Measurements from ENCODE around the gene KRTAP4-11. TPM values are rescaled to one million over a fixed set of nuclear protein-coding genes. Genes with fewer than 3 reads are reported as not detected.
"Not testable (repeated sequence)": the region's sequence is repeated elsewhere in the genome, so short reads cannot be mapped to it uniquely, and the experiment has no call there.

Gene KRTAP4-11
- not detected in 2 replicates for total RNA-seq (2013; cell fraction: nucleolus; rRNA removed)
- total RNA-seq (2014; rRNA removed) (not detected in 2 replicates), total RNA-seq (2014; rRNA removed; fragmentation: Illumina TruSeq; extraction: Trizol) (not detected in 2 replicates), total RNA-seq (2021) (not detected in 2 replicates), polyA plus RNA-seq (2011; rRNA removed) (not detected in 2 replicates), polyA plus RNA-seq (2014; fragmentation: Illumina TruSeq; extraction: Trizol) (not detected in 2 replicates), polyA plus RNA-seq (2014; fragmentation: Nextera tagmentation; extraction: Ambion mirVana) (not detected), polyA plus RNA-seq (2014; rRNA removed) (not detected in 2 replicates), polyA plus RNA-seq (2016; fragmentation: Nextera tagmentation; extraction: Ambion mirVana) (not detected), polyA minus RNA-seq (2011; rRNA and poly(A)+ RNA removed) (not detected in 2 replicates), Bru-seq, nascent RNA (not detected), BruChase-seq, experiment 1, labeled RNA remaining after a 6-hour chase (not detected), BruChase-seq, experiment 2, labeled RNA remaining after a 2-hour chase (not detected)
- polyA plus RNA-seq (2011; ENCODE audit: low read depth): not detected
- not detected in 2 replicates for polyA plus RNA-seq (2011; cell fraction: cytosol; rRNA removed)
- not detected in 2 replicates for polyA plus RNA-seq (2011; cell fraction: nucleus; rRNA removed)
- polyA plus RNA-seq (2012): not detected in 2 replicates
- not detected in 2 replicates for polyA minus RNA-seq (2011; cell fraction: cytosol; rRNA and poly(A)+ RNA removed)
- polyA minus RNA-seq (2011; cell fraction: nucleus; rRNA and poly(A)+ RNA removed): not detected in 2 replicates
- long read RNA-seq, experiment 1: 0 reads
- long read RNA-seq, experiment 2: 0 reads

DNA sequence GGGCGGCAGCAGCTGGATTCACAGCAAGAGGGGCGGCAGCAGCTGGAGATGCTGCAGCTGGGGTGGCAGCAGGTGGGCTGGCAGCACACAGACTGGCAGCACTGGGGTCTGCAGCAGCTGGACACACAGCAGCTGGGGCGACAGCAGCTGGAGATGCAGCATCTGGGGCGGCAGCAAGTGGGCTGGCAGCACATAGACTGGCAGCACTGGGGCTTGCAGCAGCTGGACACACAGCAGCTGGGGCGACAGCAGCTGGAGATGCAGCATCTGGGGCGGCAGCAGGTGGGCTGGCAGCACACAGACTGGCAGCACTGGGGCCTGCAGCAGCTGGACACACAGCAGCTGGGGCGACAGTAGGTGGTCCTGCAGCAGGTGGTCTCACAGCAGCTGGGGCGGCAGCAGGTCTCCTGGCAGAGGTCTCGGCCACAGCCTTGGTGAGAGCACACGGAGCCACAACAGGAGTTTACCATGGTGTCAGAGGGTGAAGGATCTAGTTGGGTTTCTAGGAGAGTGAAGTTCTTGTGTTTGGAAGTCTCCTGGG, at the start of gene KRTAP4-11:
TSS of gene KRTAP4-11 (minus strand) at position 528 of the 541 bp plus-strand sequence. CDS start at position 470, 58 bp downstream.
- H2AFZ ChIP-seq (ENCODE audit: control insufficient read depth, low read depth, low read length); H3K27me3 ChIP-seq (replicated peaks in 1 of 2; ENCODE audit: control insufficient read depth in 2 of 2, insufficient read depth in 2 of 2, low read length in 1 of 2); FAIRE-seq; H3K79me2 ChIP-seq (ENCODE audit: control insufficient read depth, insufficient read depth, low read length); POLR2A ChIA-PET; H3K4me2 ChIP-seq (ENCODE audit: control insufficient read depth, insufficient read depth); H3K4me3 ChIP-seq; H3K4me1 ChIP-seq (ENCODE audit: control insufficient read depth, insufficient read depth, low read length); CTCF ChIA-PET; H3K9ac ChIP-seq (ENCODE audit: control insufficient read depth, insufficient read depth, low read length); H3K27ac ChIP-seq (ENCODE audit: control insufficient read depth, insufficient read depth); DNase-seq (ENCODE audit: low read depth, low spot score); H4K20me1 ChIP-seq (ENCODE audit: control insufficient read depth, insufficient read depth); intact Hi-C loops (cut with micrococcal nuclease; ENCODE audit: unreplicated experiment); in situ Hi-C loops (cut with MboI); ATAC-seq; SMC1A ChIA-PET (ENCODE audit: uncharacterized antibody, unreplicated experiment); BruUV-seq (replicated peaks); RAD21 ChIA-PET (ENCODE audit: unreplicated experiment); H3K36me3 ChIP-seq (ENCODE audit: control insufficient read depth in 2 of 2, insufficient read depth in 2 of 2, low read length in 1 of 2); H3K9me3 ChIP-seq (replicated peaks; ENCODE audit: control insufficient read depth, insufficient read depth, low read length): not testable (repeated sequence)
- 12% methylated on average over 10 of the region's 10 CpGs for WGBS (ENCODE audit: insufficient coverage, insufficient replicate concordance, low lambda C conversion rate, missing lambda C conversion rate)

DNA sequence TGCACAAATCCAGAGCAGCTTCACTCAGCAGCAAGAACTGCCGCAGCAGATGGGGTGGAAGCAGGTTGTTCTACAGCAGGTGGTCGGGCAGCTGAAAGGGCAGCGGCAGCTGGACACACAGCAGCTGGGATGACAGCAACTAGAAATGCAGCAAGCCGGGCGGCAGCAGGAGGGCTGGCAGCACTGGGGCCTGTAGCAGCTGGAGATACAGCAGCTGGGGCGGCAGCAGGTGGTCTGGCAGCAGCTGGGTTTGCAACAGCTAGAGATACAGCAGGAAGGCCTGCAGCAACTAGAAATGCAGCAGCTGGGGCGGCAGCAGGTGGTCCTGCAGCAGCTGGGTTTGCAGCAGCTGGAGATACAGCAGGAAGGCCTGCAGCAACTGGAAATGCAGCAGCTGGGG, 49.4 kb upstream of the KRTAP4-11 start:
- no peak overlapping the region for H3K4me3 ChIP-seq
- 42% methylated on average over 7 of the region's 7 CpGs for WGBS (ENCODE audit: insufficient coverage, insufficient replicate concordance, low lambda C conversion rate, missing lambda C conversion rate)
- ChIA-PET RAD21 (ENCODE audit: unreplicated experiment) (no interaction called here), CTCF (no interaction called here), POLR2A (no interaction called here), SMC1A (ENCODE audit: uncharacterized antibody, unreplicated experiment) (no interaction called here)
- FAIRE-seq: no peak
- no peak overlapping the region for H3K27ac ChIP-seq (ENCODE audit: control insufficient read depth, insufficient read depth)
- H3K4me1 ChIP-seq (ENCODE audit: control insufficient read depth, insufficient read depth, low read length): no peaks in the 10 kb centered on the region
- no peak overlapping the region for H3K9ac ChIP-seq (ENCODE audit: control insufficient read depth, insufficient read depth, low read length)
- no peaks in the 10 kb centered on the region for H3K36me3 ChIP-seq (ENCODE audit: control insufficient read depth in 2 of 2, insufficient read depth in 2 of 2, low read length in 1 of 2)
- H4K20me1 ChIP-seq (ENCODE audit: control insufficient read depth, insufficient read depth): no peaks in the 10 kb centered on the region
- H2AFZ ChIP-seq (ENCODE audit: control insufficient read depth, low read depth, low read length): no peak overlapping the region
- no peak for DNase-seq (ENCODE audit: low read depth, low spot score)
- no peaks in the 10 kb centered on the region for H3K9me3 ChIP-seq (replicated peaks; ENCODE audit: control insufficient read depth, insufficient read depth, low read length)
- intact Hi-C loops (cut with micrococcal nuclease; ENCODE audit: unreplicated experiment) (no loop called here), in situ Hi-C loops (cut with MboI) (no loop called here)
- no peak for ATAC-seq
- no peaks in the 10 kb centered on the region; a peak in 1 of 4 replicates for H3K27me3 ChIP-seq (replicated peaks in 1 of 2; ENCODE audit: control insufficient read depth in 2 of 2, insufficient read depth in 2 of 2, low read length in 1 of 2)
- no peak overlapping the region for H3K4me2 ChIP-seq (ENCODE audit: control insufficient read depth, insufficient read depth)
- H3K79me2 ChIP-seq (ENCODE audit: control insufficient read depth, insufficient read depth, low read length): no peaks in the 10 kb centered on the region
- BruUV-seq (replicated peaks): no TSS peak
- no peak for TF ChIP-seq NFXL1 (IDR thresholded peaks at IDR 0.05; ENCODE audit: borderline replicate concordance)
- TF ChIP-seq BCL11A (IDR thresholded peaks at IDR 0.05; ENCODE audit: low read depth, low read length): no peak
- TF ChIP-seq EZH2 (IDR thresholded peaks at IDR 0.05; ENCODE audit: borderline replicate concordance, control insufficient read depth, low read depth, low read length): no peak
- no peak for TF ChIP-seq KAT2A (conservative IDR thresholded peaks at IDR 0.05; ENCODE audit: control insufficient read depth, low read depth, low read length)
- no peak for TF ChIP-seq BMI1 (IDR thresholded peaks at IDR 0.05; ENCODE audit: borderline replicate concordance)
- TF ChIP-seq NFYB (IDR thresholded peaks at IDR 0.05; ENCODE audit: insufficient read depth, low read depth, low read length): no peak
- TF ChIP-seq SUPT20H (IDR thresholded peaks at IDR 0.05; ENCODE audit: borderline replicate concordance, control insufficient read depth, low read depth, low read length): no peak
- TF ChIP-seq JUND (IDR thresholded peaks at IDR 0.05; ENCODE audit: low read depth, low read length): no peak
- TF ChIP-seq, protein P1, sequence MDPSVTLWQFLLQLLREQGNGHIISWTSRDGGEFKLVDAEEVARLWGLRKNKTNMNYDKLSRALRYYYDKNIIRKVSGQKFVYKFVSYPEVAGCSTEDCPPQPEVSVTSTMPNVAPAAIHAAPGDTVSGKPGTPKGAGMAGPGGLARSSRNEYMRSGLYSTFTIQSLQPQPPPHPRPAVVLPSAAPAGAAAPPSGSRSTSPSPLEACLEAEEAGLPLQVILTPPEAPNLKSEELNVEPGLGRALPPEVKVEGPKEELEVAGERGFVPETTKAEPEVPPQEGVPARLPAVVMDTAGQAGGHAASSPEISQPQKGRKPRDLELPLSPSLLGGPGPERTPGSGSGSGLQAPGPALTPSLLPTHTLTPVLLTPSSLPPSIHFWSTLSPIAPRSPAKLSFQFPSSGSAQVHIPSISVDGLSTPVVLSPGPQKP (IDR thresholded peaks at IDR 0.05; ENCODE audit: low read depth, low read length): no peak
